ENCODE results near the gene TTC17. TPM values are rescaled to one million over a fixed set of nuclear protein-coding genes. Genes with fewer than 3 reads are reported as not detected.

Gene TTC17
- total RNA-seq, 1 donor from 2014 or later, result 183 TPM

DNA sequence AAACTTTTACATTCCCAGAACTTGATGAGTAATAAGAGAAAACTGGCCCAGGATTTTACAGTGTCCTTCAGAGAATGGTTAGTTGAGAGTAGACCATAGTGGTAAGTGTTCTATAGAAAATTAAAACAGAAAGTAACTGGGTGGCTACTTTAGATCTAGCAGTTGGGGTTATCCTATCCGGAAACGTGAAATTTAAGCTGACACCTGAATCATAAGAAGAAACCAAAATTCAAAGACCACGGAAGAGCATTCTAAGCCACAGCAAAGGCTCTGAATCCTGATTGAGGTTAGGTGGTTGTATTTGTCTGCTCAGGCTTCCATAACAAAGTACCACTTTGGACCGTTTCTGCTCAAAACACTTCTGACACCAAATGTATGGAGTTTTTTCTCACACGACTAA is 34.0 kb downstream of the TTC17 start:
- Histone ChIP-seq H4K20me1 (ENCODE audit: low read depth) (no peaks in the 10 kb centered on the region), H3K27me3 (no peaks in the 10 kb centered on the region), H3K79me2 (ENCODE audit: low read depth) (no peaks in the 10 kb centered on the region), H3F3A (ENCODE audit: low read depth) (no peaks in the 10 kb centered on the region), H3K4me2 (no peak overlapping the region), H3K9ac (no peak overlapping the region), H3K4me3 (no peak overlapping the region), H3K36me3 (peaks cover 33% of the 10 kb centered on the region), H3K4me1 (no peaks in the 10 kb centered on the region), H3K27ac (no peak overlapping the region), H2AFZ (replicated peaks) (no peak overlapping the region), H3K9me3 (ENCODE audit: low read depth) (no peaks in the 10 kb centered on the region)
- H3K36me3 Mint-ChIP-seq, result peaks cover 37% of the 10 kb centered on the region
- no peak overlapping the region for H3K27ac Mint-ChIP-seq
- no peak overlapping the region for H3K4me3 Mint-ChIP-seq
- H3K4me1 Mint-ChIP-seq, result no peaks in the 10 kb centered on the region
- DNase-seq (ENCODE audit: low spot score), result no peak
- no peaks in the 10 kb centered on the region for H3K9me3 Mint-ChIP-seq
- peaks cover 2% of the 10 kb centered on the region for H3K27me3 Mint-ChIP-seq (ENCODE audit: insufficient read depth, low read depth)
- no peak for TF ChIP-seq EZH2phosphoT487 (IDR thresholded peaks at IDR 0.05)
- TF ChIP-seq EZH2 (IDR thresholded peaks at IDR 0.05), result no peak
- TF ChIP-seq, protein P1, sequence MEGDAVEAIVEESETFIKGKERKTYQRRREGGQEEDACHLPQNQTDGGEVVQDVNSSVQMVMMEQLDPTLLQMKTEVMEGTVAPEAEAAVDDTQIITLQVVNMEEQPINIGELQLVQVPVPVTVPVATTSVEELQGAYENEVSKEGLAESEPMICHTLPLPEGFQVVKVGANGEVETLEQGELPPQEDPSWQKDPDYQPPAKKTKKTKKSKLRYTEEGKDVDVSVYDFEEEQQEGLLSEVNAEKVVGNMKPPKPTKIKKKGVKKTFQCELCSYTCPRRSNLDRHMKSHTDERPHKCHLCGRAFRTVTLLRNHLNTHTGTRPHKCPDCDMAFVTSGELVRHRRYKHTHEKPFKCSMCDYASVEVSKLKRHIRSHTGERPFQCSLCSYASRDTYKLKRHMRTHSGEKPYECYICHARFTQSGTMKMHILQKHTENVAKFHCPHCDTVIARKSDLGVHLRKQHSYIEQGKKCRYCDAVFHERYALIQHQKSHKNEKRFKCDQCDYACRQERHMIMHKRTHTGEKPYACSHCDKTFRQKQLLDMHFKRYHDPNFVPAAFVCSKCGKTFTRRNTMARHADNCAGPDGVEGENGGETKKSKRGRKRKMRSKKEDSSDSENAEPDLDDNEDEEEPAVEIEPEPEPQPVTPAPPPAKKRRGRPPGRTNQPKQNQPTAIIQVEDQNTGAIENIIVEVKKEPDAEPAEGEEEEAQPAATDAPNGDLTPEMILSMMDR (IDR thresholded peaks at IDR 0.05), result no peak

DNA sequence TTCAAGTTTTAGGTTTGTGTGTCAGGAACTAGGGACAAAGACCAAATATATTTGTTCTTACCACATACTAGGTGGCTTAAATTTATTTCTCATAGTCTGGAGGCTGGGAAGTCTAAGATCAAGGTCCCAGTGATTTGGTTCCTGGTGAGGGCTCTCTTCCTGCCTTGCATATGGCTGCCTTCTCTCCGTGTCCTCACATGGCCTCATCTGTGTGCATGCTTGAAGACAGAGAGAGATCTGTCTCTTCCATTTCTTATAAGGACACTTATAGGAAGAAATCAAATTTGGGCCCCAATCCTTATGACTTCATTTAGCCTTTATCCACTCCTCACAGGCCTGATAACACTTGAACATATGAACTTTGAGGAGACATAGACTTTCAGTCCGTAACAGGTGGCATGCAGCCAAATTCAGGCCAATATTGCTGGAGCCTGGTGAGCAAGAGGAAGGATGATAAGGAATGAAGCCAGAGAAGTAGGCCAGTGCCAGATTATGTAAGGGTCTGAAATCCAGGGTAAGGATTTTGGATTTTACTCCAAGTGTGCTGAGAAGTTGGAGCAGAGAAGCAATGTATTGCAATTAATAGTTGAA is 35.1 kb downstream of the TTC17 start:
- no peak overlapping the region for H3K27ac Mint-ChIP-seq
- TF ChIP-seq EZH2phosphoT487 (IDR thresholded peaks at IDR 0.05) (no peak), EZH2 (IDR thresholded peaks at IDR 0.05) (no peak)
- TF ChIP-seq, protein P1 (IDR thresholded peaks at IDR 0.05), result no peak
- H3K36me3 Mint-ChIP-seq, result peaks cover 43% of the 10 kb centered on the region
- Histone ChIP-seq H3K79me2 (ENCODE audit: low read depth) (no peaks in the 10 kb centered on the region), H3K4me1 (no peaks in the 10 kb centered on the region), H3K36me3 (peaks cover 37% of the 10 kb centered on the region), H3K9me3 (ENCODE audit: low read depth) (no peaks in the 10 kb centered on the region), H3F3A (ENCODE audit: low read depth) (no peaks in the 10 kb centered on the region), H3K4me3 (no peak overlapping the region), H4K20me1 (ENCODE audit: low read depth) (no peaks in the 10 kb centered on the region), H3K9ac (no peak overlapping the region), H2AFZ (replicated peaks) (no peak overlapping the region), H3K27ac (no peak overlapping the region), H3K4me2 (no peak overlapping the region), H3K27me3 (no peaks in the 10 kb centered on the region)
- no peaks in the 10 kb centered on the region for H3K4me1 Mint-ChIP-seq
- H3K9me3 Mint-ChIP-seq, result no peaks in the 10 kb centered on the region
- peaks cover 2% of the 10 kb centered on the region for H3K27me3 Mint-ChIP-seq (ENCODE audit: insufficient read depth, low read depth)
- no peak for DNase-seq (ENCODE audit: low spot score)
- H3K4me3 Mint-ChIP-seq, result no peak overlapping the region

DNA sequence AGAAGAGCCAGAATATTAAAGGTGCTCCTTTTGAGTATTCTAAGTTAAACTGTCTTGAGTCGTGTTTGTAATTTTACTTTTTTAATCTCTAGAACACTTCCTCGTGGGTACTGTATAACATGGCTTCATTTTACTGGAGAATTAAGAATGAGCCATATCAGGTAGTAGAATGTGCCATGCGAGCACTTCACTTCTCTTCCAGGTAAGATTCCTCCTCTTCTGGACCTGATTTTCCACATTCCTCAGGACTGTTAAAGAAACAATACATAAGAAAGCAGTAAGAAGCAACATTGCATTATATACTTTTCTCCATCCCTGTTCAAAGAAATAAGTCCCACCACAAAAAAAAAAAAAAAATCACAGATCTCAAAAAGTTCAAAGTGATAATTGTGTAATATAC is 37.9 kb downstream of the TTC17 start:
- TF ChIP-seq, protein P1 (IDR thresholded peaks at IDR 0.05), result no peak
- no peak for TF ChIP-seq EZH2 (IDR thresholded peaks at IDR 0.05)
- TF ChIP-seq EZH2phosphoT487 (IDR thresholded peaks at IDR 0.05), result no peak
- Mint-ChIP-seq H3K27me3 (ENCODE audit: insufficient read depth, low read depth) (no peaks in the 10 kb centered on the region), H3K27ac (no peak overlapping the region), H3K36me3 (peaks cover 34% of the 10 kb centered on the region), H3K4me3 (no peak overlapping the region), H3K9me3 (no peaks in the 10 kb centered on the region), H3K4me1 (no peaks in the 10 kb centered on the region)
- H3K4me3 ChIP-seq, result no peak overlapping the region
- no peaks in the 10 kb centered on the region for H4K20me1 ChIP-seq (ENCODE audit: low read depth)
- peaks cover 41% of the 10 kb centered on the region for H3K36me3 ChIP-seq
- no peaks in the 10 kb centered on the region for H3K9me3 ChIP-seq (ENCODE audit: low read depth)
- H3K27ac ChIP-seq, result no peak overlapping the region
- no peak overlapping the region for H3K9ac ChIP-seq
- H3F3A ChIP-seq (ENCODE audit: low read depth), result no peaks in the 10 kb centered on the region
- no peaks in the 10 kb centered on the region for H3K4me1 ChIP-seq
- DNase-seq (ENCODE audit: low spot score), result no peak
- H3K4me2 ChIP-seq, result no peak overlapping the region
- H3K27me3 ChIP-seq, result no peaks in the 10 kb centered on the region
- H2AFZ ChIP-seq (replicated peaks), result no peak overlapping the region
- no peaks in the 10 kb centered on the region for H3K79me2 ChIP-seq (ENCODE audit: low read depth)
